ENCODE measurements around the gene ENO2.

Gene ENO2

DNA sequence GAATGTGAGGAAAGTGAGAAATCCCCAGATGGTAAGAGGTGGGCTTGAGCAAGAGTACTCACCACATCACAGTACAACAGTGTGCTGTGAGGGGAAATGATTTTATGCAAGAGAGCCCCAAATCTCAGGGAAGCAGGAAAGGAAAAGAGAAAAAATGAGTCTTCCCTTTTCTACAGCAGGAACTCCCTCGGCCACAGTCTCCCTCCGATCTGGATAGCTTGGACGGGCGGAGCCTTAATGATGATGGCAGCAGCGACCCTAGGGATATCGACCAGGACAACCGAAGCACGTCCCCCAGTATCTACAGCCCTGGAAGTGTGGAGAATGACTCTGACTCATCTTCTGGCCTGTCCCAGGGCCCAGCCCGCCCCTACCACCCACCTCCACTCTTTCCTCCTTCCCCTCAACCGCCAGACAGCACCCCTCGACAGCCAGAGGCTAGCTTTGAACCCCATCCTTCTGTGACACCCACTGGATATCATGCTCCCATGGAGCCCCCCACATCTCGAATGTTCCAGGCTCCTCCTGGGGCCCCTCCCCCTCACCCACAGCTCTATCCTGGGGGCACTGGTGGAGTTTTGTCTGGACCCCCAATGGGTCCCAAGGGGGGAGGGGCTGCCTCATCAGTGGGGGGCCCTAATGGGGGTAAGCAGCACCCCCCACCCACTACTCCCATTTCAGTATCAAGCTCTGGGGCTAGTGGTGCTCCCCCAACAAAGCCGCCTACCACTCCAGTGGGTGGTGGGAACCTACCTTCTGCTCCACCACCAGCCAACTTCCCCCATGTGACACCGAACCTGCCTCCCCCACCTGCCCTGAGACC is 21.2 kb downstream of the ENO2 start:
- DNase-seq, result no peak

DNA sequence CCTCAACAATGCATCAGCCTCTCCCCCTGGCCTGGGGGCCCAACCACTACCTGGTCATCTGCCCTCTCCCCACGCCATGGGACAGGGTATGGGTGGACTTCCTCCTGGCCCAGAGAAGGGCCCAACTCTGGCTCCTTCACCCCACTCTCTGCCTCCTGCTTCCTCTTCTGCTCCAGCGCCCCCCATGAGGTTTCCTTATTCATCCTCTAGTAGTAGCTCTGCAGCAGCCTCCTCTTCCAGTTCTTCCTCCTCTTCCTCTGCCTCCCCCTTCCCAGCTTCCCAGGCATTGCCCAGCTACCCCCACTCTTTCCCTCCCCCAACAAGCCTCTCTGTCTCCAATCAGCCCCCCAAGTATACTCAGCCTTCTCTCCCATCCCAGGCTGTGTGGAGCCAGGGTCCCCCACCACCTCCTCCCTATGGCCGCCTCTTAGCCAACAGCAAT is 21.8 kb downstream of the ENO2 start:
- DNase-seq, result no peak

DNA sequence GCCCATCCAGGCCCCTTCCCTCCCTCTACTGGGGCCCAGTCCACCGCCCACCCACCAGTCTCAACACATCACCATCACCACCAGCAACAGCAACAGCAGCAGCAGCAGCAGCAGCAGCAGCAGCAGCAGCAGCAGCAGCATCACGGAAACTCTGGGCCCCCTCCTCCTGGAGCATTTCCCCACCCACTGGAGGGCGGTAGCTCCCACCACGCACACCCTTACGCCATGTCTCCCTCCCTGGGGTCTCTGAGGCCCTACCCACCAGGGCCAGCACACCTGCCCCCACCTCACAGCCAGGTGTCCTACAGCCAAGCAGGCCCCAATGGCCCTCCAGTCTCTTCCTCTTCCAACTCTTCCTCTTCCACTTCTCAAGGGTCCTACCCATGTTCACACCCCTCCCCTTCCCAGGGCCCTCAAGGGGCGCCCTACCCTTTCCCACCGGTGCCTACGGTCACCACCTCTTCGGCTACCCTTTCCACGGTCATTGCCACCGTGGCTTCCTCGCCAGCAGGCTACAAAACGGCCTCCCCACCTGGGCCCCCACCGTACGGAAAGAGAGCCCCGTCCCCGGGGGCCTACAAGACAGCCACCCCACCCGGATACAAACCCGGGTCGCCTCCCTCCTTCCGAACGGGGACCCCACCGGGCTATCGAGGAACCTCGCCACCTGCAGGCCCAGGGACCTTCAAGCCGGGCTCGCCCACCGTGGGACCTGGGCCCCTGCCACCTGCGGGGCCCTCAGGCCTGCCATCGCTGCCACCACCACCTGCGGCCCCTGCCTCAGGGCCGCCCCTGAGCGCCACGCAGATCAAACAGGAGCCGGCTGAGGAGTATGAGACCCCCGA is 22.5 kb downstream of the ENO2 start:
- peak; percentile 69 for DNase-seq

DNA sequence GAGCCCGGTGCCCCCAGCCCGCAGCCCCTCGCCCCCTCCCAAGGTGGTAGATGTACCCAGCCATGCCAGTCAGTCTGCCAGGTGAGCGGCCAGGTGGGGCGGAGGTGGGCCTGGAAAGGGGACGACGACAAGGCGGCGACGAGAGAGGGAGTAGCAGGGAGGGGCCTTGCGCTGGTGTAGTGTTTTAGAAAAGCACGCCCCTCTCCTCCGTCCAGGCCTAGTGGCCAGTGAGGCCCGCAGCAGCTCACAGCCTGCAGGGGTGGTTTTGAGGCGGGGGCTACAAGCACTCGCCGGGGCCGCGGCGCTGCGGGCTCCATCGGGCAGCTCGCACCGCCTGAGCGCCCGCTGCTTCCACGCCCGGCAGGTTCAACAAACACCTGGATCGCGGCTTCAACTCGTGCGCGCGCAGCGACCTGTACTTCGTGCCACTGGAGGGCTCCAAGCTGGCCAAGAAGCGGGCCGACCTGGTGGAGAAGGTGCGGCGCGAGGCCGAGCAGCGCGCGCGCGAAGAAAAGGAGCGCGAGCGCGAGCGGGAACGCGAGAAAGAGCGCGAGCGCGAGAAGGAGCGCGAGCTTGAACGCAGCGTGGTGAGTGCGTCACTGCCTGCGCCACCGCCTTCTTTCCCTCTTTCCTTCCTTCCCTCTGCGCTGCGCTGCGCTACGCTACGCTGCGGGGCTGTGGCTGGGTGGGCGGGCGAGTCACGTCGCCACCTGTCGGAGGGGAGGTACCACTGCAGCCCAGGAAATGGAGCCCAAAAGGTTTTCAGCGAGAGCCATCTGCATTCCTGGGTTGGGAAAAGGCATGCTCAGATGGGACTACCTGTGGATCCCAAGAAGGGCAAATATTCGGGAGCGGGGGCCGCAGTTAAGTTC is 23.3 kb downstream of the ENO2 start:
- DNase-seq, result peak; percentile 99

DNA sequence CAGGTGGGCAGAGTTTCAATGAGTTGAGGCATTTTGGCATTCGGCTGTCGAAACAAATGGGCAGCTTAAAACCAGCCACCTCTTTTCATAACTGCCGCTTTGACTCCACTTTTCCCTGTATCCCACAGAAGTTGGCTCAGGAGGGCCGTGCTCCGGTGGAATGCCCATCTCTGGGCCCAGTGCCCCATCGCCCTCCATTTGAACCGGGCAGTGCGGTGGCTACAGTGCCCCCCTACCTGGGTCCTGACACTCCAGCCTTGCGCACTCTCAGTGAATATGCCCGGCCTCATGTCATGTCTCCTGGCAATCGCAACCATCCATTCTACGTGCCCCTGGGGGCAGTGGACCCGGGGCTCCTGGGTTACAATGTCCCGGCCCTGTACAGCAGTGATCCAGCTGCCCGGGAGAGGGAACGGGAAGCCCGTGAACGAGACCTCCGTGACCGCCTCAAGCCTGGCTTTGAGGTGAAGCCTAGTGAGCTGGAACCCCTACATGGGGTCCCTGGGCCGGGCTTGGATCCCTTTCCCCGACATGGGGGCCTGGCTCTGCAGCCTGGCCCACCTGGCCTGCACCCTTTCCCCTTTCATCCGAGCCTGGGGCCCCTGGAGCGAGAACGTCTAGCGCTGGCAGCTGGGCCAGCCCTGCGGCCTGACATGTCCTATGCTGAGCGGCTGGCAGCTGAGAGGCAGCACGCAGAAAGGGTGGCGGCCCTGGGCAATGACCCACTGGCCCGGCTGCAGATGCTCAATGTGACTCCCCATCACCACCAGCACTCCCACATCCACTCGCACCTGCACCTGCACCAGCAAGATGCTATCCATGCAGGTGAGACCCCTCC is 24.2 kb downstream of the ENO2 start:
- DNase-seq, result no peak

DNA sequence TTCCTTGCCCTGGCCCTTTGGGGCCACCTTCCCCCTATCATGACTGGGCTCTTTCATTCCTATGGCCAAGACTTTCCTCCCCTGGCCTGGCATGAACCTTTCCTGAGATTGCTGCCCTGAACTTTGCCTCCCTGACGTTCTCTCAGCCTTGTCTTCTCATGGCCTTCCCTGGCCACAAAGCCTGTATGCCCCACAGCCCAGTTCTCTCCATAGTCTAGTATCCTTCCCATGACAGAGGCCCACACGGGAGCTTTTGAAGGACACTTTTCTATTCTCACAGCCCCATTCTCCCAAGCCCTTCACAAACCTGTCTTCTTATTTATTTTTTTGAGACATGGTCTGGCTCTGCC is 24.8 kb downstream of the ENO2 start:
- no peak for DNase-seq

DNA sequence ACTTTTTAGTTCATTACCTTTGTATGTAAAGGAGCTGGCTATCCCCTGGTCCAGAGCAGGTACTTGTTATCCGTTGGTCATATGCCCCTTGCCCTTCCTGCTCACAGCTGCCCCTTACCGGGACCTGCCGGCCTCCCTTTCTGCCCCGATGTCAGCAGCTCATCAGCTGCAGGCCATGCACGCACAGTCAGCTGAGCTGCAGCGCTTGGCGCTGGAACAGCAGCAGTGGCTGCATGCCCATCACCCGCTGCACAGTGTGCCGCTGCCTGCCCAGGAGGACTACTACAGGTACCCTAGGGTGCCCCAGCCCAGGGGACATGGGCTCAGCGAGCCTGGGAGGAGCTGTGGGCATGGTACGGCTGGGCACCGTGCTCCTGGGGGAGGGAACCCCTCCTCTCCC is 26.9 kb downstream of the ENO2 start:
- no peak for DNase-seq

DNA sequence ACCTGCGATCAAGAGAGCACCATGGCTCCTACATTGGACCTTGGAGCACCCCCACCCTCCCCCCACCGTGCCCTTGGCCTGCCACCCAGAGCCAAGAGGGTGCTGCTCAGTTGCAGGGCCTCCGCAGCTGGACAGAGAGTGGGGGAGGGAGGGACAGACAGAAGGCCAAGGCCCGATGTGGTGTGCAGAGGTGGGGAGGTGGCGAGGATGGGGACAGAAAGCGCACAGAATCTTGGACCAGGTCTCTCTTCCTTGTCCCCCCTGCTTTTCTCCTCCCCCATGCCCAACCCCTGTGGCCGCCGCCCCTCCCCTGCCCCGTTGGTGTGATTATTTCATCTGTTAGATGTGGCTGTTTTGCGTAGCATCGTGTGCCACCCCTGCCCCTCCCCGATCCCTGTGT is 27.4 kb downstream of the ENO2 start:
- DNase-seq, result no peak

DNA sequence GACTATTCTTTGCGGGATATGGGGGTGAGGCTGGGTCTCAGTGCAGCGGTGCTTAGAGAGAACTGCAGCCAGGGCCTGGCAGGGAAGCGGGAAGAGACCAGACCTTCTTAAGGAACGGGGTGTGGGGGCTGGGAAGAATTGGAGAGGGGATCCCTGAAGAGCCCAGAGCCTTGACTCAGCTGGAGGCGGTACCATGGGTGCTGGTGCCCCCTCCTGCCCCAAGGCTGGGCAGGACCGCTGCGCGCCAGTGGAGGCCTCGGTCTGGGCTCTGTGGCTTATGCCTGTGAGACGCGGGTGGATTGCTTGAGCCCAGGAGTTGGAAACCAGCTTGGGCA is 27.9 kb downstream of the ENO2 start:
- peak; percentile 64 for DNase-seq

DNA sequence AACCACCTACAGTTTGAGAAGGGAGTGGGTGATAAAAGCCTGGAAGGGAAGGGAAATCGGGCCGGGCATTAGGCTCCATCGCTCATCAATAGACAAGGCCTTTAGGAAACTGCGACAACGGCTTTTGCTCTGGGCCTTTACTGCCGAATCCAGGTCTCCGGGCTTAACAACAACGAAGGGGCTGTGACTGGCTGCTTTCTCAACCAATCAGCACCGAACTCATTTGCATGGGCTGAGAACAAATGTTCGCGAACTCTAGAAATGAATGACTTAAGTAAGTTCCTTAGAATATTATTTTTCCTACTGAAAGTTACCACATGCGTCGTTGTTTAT is 29.0 kb downstream of the ENO2 start:
- DNase-seq, result peak; percentile 98

DNA sequence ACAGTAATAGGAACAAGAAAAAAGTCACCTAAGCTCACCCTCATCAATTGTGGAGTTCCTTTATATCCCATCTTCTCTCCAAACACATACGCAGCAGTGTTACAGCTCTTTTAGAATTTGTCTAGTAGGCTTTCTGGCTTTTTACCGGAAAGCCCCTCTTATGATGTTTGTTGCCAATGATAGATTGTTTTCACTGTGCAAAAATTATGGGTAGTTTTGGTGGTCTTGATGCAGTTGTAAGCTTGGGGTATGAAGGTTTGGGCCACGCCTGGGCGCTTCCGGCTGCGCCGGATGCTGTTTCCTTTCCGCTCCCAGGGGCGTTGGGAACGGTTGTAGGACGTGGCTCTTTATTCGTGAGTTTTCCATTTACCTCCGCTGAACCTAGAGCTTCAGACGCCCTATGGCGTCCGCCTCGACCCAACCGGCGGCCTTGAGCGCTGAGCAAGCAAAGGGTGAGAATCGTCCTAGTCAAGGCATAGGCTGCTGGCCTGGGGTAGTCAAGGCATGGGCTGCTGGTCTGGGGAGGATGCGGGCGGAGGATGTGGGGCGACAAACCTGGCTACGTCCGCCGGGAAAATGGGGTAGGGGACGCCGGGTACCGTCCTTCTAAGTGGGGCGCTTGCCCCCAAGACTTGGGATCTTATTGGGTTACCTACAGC is 29.5 kb downstream of the ENO2 start, which contains the start of the genes C12orf57 and RNU7-1:
TSS of gene C12orf57 (plus strand) at position 301 of the 659 bp plus-strand sequence. CDS start at position 401, 100 bp downstream.
TSS of gene RNU7-1 (plus strand) at position 95 of the 659 bp plus-strand sequence.
- DNase-seq, result peak; percentile 98

DNA sequence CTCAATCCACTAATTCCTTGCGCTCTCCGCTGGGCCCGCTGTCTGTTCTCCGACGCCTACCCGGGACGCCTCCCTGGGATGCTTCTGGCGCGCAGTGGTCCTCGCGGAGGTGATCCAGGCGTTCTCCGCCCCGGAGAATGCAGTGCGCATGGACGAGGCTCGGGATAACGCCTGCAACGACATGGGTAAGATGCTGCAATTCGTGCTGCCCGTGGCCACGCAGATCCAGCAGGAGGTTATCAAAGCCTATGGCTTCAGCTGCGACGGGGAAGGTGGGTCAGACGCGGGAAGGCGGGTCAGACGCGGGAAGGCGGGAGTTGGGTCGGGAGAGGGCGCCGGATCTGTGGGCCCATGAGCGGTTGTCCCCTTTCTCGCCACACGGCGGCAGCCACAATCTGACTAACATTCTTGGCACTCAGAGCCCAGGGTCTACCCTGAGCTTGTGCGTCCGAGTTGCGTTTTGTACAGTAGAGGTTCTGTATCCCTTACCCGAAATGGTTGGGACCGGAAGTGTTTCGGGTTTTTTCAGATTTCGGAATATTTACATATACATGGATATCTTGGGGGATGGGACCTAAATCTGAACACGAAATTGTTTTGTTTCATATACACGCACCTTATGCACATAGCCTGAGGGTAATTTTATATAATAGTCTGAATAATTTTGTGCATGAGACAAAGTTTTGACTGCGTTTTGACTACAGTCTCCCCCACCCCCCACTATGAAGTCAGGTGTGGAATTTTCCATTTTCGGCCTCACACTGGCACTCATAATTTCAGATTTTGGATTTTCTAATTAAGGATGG is 30.2 kb downstream of the ENO2 start:
- DNase-seq, result peak; percentile 98

DNA sequence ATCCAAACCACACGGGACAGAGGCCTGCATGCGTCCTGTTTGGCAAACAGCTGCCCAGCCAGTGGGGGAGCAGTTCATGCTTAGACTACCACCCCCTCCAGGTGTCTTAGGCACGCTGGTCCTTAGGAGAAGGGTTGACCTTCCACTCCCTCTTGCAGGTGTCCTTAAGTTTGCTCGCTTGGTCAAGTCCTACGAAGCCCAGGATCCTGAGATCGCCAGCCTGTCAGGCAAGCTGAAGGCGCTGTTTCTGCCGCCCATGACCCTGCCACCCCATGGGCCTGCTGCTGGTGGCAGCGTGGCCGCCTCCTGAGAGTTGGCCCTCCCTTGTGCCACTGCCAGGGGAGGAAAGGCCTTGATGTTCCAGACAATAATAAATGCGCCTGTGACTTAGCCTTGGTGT is 31.2 kb downstream of the ENO2 start:
- no peak for DNase-seq

DNA sequence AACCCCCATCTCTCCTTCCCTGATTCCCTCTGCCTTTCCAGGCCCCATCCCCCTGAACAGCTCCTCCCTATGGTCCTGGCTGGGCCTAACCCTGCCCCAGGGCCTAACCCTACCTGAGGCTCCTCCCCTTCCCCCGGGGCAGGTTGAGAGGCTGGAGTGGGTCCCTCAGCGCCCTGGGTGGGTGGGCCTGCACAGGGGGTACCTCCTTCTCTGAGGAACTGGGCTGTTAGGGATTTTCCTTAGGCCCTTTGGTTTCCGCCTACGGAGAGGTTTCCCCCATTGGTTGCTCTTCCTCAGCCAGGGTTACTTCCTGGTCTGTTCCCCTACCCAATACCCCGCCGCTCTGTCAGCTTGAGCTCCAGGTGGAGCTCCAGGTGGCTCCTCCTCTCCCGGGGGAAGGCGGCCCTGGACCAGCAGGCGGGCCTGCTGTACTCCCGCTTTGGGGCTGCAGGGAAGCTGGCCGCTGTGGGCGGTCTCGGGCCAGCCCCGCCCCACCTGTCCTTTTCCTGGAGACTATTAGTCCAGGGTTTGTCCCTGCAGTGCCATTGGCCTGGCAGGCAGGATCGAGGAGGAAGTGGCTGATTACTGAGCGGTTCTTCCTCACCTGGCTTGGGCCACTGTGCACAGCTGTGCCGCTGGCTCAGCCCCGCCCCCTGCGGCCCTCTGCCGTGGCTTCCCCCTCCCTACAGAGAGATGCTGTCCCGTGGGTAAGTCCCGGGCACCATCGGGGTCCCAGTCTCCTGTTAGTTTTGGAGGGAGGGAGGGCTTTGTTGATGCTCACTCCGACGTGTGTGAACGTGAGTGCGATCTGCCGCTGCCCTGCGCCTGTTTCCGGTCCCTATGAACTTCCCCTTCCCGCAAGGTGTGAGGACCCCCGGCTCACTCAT is 31.9 kb downstream of the ENO2 start:
- peak; percentile 96 for DNase-seq

DNA sequence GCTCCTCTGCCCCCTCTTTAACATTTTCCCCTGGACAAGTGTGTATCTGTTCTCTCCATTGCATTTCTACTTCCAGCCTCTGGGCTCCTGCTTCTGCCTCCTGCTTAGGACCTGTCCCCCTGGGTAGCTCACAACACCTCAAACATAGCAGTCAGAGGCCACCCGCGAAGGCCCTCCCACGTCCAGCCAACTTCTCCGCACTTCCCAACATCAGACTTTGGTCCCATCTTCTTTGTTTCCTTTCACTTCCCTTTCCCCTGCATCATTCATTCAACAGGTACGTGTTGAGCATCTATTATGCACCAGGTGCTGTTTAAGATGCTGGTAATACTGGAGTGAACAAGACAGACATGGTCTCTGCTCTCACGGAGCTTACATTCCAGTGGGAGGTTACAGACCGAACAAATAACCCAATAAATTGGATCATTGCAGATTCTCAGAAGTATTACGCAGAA is 32.6 kb downstream of the ENO2 start:
- DNase-seq, result no peak

DNA sequence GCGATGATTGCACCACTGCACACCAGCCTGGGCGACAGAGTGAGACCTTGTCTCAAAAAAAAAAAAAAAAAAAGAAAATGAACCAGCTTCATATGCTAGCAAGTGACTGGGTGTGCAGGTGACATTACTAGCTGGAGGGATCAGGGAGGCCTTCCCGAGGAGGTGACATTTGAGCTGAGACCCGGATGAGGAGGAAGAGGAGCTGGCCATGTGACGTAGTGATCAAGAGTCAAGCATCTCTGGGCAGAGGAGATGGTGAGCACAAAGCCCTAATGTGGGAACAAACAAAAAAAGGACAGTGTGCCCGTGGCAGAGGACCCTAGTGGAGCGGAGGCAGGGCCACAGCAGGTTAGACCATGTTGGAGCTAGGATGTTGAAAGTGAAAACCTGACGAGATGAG is 33.2 kb downstream of the ENO2 start:
- no peak for DNase-seq

DNA sequence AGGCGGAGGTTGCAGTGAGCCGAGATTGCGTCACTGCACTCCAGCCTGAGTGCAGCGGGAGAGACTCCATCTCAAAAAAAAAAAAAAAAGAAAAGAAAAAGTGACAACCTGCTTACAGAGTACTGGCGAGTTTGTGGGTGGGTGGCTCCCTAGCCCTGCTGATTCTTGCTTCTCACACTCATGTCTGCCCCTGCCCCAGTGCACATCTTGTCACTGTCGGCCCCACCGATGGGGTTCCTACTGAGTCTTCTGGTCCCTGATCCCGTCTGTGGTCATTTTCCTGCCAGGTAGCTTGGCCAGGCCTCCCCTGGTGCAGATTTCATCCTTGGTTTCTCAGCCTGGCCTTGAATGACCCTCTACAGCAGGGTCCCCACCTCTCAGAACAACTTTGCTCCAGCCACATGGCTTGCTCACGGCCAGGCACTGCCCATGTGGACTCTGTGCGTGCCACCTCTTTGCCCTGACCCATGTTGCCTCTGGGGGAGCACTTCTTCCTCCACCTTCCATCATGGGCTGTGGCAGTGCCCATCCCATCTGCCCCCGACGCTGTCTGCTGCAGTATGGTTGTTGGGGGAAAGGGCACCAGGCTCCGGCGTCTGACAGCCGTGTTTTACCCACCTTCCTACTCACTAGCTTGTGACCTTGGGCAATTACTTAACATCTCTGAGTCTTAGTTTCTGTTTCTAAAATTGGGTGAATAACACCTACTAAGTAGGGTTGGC is 34.7 kb downstream of the ENO2 start:
- DNase-seq, result no peak

DNA sequence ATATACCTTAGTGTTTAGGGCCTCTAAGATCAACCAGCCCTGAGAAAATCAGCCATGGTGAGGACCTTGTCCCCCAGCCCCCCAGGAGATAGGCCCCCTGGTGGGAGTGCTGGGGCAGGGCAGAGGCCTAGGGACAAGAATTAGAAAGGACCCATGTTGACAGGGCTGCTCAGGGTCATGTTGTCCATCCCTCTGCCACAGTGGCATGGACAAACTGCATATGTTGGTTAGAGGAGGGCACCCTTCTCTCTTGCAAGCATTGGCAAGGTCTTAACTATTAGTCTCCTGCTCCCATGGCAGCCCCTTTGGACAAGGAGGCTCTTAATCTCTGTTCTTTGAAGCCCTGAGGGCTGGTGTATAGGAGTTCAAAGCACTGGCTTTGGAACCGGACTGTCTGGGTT is 36.0 kb downstream of the ENO2 start:
- peak; percentile 54 for DNase-seq
